K562 (cell line): ENCODE measurements around the gene RUNX1. TPM values are rescaled to one million over a fixed set of nuclear protein-coding genes. Genes with fewer than 3 reads are reported as not detected.

Source experiments
- ARHGAP35 ChIP-seq: fragments of 450-650 bp; IDR thresholded peaks from 2 replicates; pipeline ENCODE4 v1.6.1; 2018; ENCODE audit not compliant: partially characterized antibody
- FOXA1 ChIP-seq: fragments of 450-650 bp; IDR thresholded peaks from 2 replicates; pipeline ENCODE4 v1.6.1; 2016; ENCODE audit warnings: mild to moderate bottlenecking, borderline replicate concordance
- PCBP1 ChIP-seq: fragments of 200-400 bp; formaldehyde crosslinking; IDR thresholded peaks from 2 replicates; pipeline ENCODE4 v1.6.1; 2018; ENCODE audit warnings: mild to moderate bottlenecking, low read depth, low read length; ENCODE audit not compliant: poor library complexity, severe bottlenecking
- PHB2 ChIP-seq: fragments of 450-650 bp; IDR thresholded peaks from 2 replicates; pipeline ENCODE4 v1.6.1; 2017; ENCODE audit warnings: low read depth
- SOX6 ChIP-seq: fragments of 450-650 bp; IDR thresholded peaks from 2 replicates; pipeline ENCODE4 v1.6.1; 2014; ENCODE audit warnings: mild to moderate bottlenecking
- TBL1XR1 ChIP-seq, 2 experiments: IDR thresholded peaks; 2 replicates each; pipeline ENCODE4 v1.6.1; 2012; ENCODE audit warnings: improper control_type of control experiment in 2 of 2, low read length in 2 of 2, mild to moderate bottlenecking in 1 of 2
- THRAP3 ChIP-seq: fragments of 450-650 bp; IDR thresholded peaks from 2 replicates; pipeline ENCODE4 v1.6.1; 2016; ENCODE audit warnings: mild to moderate bottlenecking, inconsistent platforms, borderline replicate concordance
- ZBTB49 ChIP-seq: sonication (generic); formaldehyde crosslinking; IDR thresholded peaks from 2 replicates; pipeline ENCODE4 v1.8.0; 2022; ENCODE audit warnings: missing genetic modification reagents, mild to moderate bottlenecking, borderline replicate concordance
- ZBTB9 ChIP-seq: fragments of 450-650 bp; formaldehyde crosslinking; IDR thresholded peaks from 2 replicates; pipeline ENCODE4 v1.4.0; 2020; ENCODE audit warnings: mild to moderate bottlenecking, moderate library complexity
- ZNF175 ChIP-seq: fragments of 200-800 bp; sonication (Bioruptor generic); IDR thresholded peaks from 2 replicates; pipeline ENCODE4 v1.6.1; 2016; ENCODE audit warnings: low read depth, mild to moderate bottlenecking, missing genetic modification characterization, missing compliant biosample characterization
- ZNF224 ChIP-seq: sonication (generic); formaldehyde crosslinking; IDR thresholded peaks from 2 replicates; pipeline ENCODE4 v1.8.0; 2022; ENCODE audit warnings: mild to moderate bottlenecking, missing genetic modification reagents
- polyA plus RNA-seq, 8 experiments: library from polyadenylated mRNA; depleted of rRNA in 4 of 8; stranded (reverse) in 5 of 8; unstranded in 3 of 8; fragments of >200 nt; fragmentation: Nextera tagmentation in 2 of 8; fragmentation: Illumina TruSeq in 1 of 8; extraction: Ambion mirVana in 2 of 8; extraction: Trizol in 1 of 8; gene quantifications; 2 replicates each; pipeline versions ENCODE4 v1.2.1 to v1.2.3, GENCODE V29; 2011 to 2014; ENCODE audit warnings: inconsistent platforms in 1 of 8, missing spikeins in 1 of 8
- total RNA-seq, 7 experiments: library from RNA; depleted of rRNA in 6 of 7; stranded (reverse); fragments of >200 nt in 6 of 7; fragmentation: Illumina TruSeq in 2 of 7; extraction: Trizol in 2 of 7; gene quantifications; 2 replicates each; pipeline versions ENCODE4 v1.2.1 to v1.2.3, GENCODE V29; 2011 to 2021; ENCODE audit warnings: low replicate concordance in 1 of 7
- TF ChIP-seq, protein P1 (sequence below): fragments of 200-600 bp; sonication (generic); IDR thresholded peaks from one replicate; pipeline ENCODE4 v1.6.1; 2012; ENCODE audit warnings: mild to moderate bottlenecking, low read depth, low read length, inconsistent platforms

RUNX1 gene
- total and polyA plus RNA-seq, 9 of the 15 experiments (the other 6 are each of a cell fraction or from before 2014, with no cell fraction given) = 2.2 to 68.6 (median 17.8) TPM

DNA sequence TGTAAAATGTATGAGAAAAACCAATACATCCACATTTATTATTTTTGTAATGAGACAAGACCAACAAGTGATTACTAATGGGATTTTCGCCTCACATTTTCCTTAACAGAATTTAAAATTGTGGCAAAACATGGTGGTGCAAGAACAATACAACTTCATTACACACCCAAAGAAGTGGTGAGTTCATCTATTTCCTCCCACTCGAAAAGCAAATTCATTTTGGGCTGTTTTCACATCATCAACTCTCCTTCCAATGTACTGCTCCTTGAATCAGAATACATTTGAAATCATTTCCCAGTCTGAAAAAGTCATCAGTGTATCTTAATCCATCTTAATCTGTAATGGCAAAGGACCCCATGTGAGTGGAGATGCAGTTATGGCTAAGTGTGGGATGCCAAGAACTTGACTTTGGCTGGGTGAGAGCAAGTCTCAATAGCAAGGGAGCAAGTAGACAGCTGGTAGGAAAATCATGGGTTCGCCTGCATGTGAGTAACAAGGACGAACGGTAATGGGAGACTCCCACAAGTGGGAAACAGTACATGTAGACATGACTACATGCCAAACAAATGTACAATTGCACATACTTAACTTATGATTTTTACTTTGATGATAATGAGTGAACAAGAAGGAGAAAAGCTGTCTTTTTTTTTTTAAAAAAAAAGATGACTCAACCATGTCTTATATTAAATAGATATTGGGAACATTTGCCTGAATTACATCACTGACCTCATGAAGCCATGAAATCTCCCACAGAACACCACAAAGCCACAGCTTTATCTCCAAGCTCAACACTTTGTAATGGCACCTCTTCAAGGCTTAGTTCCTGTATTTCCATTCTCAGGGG, 46.0 kb downstream of the RUNX1 start (continued):
- TF ChIP-seq TBL1XR1 (IDR thresholded peaks at IDR 0.05; ENCODE audit: low read length in 2 of 2) = no peak
- no peak for TF ChIP-seq FOXA1
- peak; percentile 13; the same call in 1 of the 2 replicates for TF ChIP-seq SOX6
- no peak for TF ChIP-seq THRAP3
- no peak for TF ChIP-seq ZNF224
- peak; percentile 81; the same call in 1 of the 2 replicates for TF ChIP-seq ZNF175 (CRISPR knock-in tag)
- TF ChIP-seq, protein P1, sequence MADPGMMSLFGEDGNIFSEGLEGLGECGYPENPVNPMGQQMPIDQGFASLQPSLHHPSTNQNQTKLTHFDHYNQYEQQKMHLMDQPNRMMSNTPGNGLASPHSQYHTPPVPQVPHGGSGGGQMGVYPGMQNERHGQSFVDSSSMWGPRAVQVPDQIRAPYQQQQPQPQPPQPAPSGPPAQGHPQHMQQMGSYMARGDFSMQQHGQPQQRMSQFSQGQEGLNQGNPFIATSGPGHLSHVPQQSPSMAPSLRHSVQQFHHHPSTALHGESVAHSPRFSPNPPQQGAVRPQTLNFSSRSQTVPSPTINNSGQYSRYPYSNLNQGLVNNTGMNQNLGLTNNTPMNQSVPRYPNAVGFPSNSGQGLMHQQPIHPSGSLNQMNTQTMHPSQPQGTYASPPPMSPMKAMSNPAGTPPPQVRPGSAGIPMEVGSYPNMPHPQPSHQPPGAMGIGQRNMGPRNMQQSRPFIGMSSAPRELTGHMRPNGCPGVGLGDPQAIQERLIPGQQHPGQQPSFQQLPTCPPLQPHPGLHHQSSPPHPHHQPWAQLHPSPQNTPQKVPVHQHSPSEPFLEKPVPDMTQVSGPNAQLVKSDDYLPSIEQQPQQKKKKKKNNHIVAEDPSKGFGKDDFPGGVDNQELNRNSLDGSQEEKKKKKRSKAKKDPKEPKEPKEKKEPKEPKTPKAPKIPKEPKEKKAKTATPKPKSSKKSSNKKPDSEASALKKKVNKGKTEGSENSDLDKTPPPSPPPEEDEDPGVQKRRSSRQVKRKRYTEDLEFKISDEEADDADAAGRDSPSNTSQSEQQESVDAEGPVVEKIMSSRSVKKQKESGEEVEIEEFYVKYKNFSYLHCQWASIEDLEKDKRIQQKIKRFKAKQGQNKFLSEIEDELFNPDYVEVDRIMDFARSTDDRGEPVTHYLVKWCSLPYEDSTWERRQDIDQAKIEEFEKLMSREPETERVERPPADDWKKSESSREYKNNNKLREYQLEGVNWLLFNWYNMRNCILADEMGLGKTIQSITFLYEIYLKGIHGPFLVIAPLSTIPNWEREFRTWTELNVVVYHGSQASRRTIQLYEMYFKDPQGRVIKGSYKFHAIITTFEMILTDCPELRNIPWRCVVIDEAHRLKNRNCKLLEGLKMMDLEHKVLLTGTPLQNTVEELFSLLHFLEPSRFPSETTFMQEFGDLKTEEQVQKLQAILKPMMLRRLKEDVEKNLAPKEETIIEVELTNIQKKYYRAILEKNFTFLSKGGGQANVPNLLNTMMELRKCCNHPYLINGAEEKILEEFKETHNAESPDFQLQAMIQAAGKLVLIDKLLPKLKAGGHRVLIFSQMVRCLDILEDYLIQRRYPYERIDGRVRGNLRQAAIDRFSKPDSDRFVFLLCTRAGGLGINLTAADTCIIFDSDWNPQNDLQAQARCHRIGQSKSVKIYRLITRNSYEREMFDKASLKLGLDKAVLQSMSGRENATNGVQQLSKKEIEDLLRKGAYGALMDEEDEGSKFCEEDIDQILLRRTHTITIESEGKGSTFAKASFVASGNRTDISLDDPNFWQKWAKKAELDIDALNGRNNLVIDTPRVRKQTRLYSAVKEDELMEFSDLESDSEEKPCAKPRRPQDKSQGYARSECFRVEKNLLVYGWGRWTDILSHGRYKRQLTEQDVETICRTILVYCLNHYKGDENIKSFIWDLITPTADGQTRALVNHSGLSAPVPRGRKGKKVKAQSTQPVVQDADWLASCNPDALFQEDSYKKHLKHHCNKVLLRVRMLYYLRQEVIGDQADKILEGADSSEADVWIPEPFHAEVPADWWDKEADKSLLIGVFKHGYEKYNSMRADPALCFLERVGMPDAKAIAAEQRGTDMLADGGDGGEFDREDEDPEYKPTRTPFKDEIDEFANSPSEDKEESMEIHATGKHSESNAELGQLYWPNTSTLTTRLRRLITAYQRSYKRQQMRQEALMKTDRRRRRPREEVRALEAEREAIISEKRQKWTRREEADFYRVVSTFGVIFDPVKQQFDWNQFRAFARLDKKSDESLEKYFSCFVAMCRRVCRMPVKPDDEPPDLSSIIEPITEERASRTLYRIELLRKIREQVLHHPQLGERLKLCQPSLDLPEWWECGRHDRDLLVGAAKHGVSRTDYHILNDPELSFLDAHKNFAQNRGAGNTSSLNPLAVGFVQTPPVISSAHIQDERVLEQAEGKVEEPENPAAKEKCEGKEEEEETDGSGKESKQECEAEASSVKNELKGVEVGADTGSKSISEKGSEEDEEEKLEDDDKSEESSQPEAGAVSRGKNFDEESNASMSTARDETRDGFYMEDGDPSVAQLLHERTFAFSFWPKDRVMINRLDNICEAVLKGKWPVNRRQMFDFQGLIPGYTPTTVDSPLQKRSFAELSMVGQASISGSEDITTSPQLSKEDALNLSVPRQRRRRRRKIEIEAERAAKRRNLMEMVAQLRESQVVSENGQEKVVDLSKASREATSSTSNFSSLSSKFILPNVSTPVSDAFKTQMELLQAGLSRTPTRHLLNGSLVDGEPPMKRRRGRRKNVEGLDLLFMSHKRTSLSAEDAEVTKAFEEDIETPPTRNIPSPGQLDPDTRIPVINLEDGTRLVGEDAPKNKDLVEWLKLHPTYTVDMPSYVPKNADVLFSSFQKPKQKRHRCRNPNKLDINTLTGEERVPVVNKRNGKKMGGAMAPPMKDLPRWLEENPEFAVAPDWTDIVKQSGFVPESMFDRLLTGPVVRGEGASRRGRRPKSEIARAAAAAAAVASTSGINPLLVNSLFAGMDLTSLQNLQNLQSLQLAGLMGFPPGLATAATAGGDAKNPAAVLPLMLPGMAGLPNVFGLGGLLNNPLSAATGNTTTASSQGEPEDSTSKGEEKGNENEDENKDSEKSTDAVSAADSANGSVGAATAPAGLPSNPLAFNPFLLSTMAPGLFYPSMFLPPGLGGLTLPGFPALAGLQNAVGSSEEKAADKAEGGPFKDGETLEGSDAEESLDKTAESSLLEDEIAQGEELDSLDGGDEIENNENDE = no peak
- no peak for TF ChIP-seq PCBP1
- no peak for TF ChIP-seq ZBTB49 (CRISPR knock-in tag)
- no peak for TF ChIP-seq ARHGAP35
- no peak for TF ChIP-seq ZBTB9 (CRISPR knock-in tag)
- no peak for TF ChIP-seq PHB2
